PC-3 (cell line): Measurements from ENCODE around the gene EXO1.

ENCODE experiments used
- EZH2 ChIP-seq: fragments of 300-600 bp; sonication (generic); IDR thresholded peaks from one replicate; pipeline ENCODE4 v1.6.1; 2017; ENCODE audit warnings: antibody characterized with exemption, mild to moderate bottlenecking, low read length; ENCODE audit not compliant: unreplicated experiment
- EZH2phosphoT487 ChIP-seq: fragments of 300-600 bp; sonication (generic); IDR thresholded peaks from 2 replicates; pipeline ENCODE4 v1.6.1; 2018; ENCODE audit warnings: mild to moderate bottlenecking, antibody characterized with exemption, low read length, borderline replicate concordance
- TF ChIP-seq, protein P1 (sequence below): fragments of 300-600 bp; sonication (generic); conservative IDR thresholded peaks from 2 replicates; pipeline ENCODE4 v1.5.1; 2017; ENCODE audit warnings: antibody characterized with exemption, low read depth, mild to moderate bottlenecking, low read length

DNA sequence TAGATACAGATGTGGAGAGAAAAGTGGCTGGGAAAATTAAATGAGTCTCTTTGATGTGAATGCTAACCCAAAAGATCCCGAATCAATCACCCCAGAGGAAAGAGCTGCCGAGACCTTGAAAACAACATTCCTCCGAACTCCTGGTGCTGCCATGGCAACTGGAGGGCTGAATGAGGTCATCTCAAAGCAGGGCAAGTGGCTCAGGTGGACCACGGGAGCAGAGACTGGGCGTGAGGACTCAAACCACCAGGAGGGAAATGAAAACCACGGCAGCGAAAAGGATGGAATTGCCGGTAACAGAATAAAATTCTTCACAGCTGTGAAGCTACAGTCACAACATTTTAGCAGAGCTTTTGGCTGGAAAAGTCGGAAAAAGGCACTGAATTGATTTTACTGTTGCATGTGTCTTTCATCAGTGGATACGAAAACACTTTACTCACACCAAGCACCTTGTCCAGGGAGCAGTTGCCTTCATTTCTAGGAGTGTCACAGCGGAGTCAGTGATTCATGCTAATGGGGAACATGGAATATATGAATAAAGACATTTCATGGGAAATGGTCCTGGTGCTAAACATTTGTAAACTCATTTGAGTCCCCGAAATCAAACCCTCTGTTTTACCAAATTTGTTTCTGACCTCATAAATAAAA lies 86.3 kb downstream of the EXO1 start:
- TF ChIP-seq, protein P1, sequence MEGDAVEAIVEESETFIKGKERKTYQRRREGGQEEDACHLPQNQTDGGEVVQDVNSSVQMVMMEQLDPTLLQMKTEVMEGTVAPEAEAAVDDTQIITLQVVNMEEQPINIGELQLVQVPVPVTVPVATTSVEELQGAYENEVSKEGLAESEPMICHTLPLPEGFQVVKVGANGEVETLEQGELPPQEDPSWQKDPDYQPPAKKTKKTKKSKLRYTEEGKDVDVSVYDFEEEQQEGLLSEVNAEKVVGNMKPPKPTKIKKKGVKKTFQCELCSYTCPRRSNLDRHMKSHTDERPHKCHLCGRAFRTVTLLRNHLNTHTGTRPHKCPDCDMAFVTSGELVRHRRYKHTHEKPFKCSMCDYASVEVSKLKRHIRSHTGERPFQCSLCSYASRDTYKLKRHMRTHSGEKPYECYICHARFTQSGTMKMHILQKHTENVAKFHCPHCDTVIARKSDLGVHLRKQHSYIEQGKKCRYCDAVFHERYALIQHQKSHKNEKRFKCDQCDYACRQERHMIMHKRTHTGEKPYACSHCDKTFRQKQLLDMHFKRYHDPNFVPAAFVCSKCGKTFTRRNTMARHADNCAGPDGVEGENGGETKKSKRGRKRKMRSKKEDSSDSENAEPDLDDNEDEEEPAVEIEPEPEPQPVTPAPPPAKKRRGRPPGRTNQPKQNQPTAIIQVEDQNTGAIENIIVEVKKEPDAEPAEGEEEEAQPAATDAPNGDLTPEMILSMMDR = no peak
- TF ChIP-seq EZH2 (no peak), EZH2phosphoT487 (no peak)
